ENCODE data around the gene IGF2BP1. TPM values are rescaled to one million over a fixed set of nuclear protein-coding genes. Genes with fewer than 3 reads are reported as not detected.

The IGF2BP1 gene
- total and polyA plus RNA-seq, 2 of the 8 experiments (the other 6 are each of a cell fraction or from before 2014, with no cell fraction given) = 41.6 to 513 TPM

- Histone ChIP-seq H4K8ac (ENCODE audit: extremely low read depth, insufficient read depth, low read length) (no peak overlapping the region), H3K4ac (replicated peaks; ENCODE audit: insufficient read length, low read depth, low read length) (no peak overlapping the region), H3K79me1 (ENCODE audit: low read depth, low read length) (peaks cover 3% of the 10 kb centered on the region; the same call in 1 of the 2 replicates), H2AFZ (ENCODE audit: low read length) (no peak overlapping the region), H3K14ac (ENCODE audit: insufficient read length) (no peak overlapping the region), H2BK120ac (replicated peaks; ENCODE audit: low read depth, low read length) (no peak overlapping the region), H3K4me1 (replicated peaks in 1 of 4; ENCODE audit: control insufficient read depth in 3 of 4, insufficient read depth in 4 of 4, low read length in 3 of 4) (peaks cover 10 to 23% (median 19%) of the 10 kb centered on the region in 4 experiments), H3K9ac (replicated peaks in 1 of 4; ENCODE audit: extremely low read depth in 1 of 4, low read depth in 3 of 4, low read length in 3 of 4) (no peak overlapping the region), H4K91ac (replicated peaks; ENCODE audit: insufficient read length, low read length) (no peak overlapping the region), H3K79me2 (ENCODE audit: control insufficient read depth in 1 of 2, insufficient read depth in 2 of 2, low read length in 2 of 2) (no peaks in the 10 kb centered on the region), H3K36me3 (ENCODE audit: control insufficient read depth in 2 of 4, insufficient read depth in 4 of 4, low read length in 3 of 4) (peaks cover 40 to 94% (median 55%) of the 10 kb centered on the region in 4 experiments), H4K20me1 (replicated peaks in 1 of 2; ENCODE audit: control insufficient read depth in 1 of 2, insufficient read depth in 2 of 2, low read length in 2 of 2) (peaks cover 4 to 6% of the 10 kb centered on the region in 2 experiments), H3K23me2 (ENCODE audit: low read depth, low read length) (no peaks in the 10 kb centered on the region), H2AK5ac (ENCODE audit: low read depth, low read length) (no peak overlapping the region), H3K4me3 (ENCODE audit: extremely low read depth in 1 of 4, insufficient read depth in 2 of 4, low read depth in 3 of 4, low read length in 4 of 4) (no peak overlapping the region), H3K27ac (ENCODE audit: low read depth, low read length) (no peak overlapping the region), H2BK5ac (ENCODE audit: low read depth, low read length) (no peak overlapping the region), H2BK15ac (ENCODE audit: low read length) (no peak overlapping the region), H2BK20ac (ENCODE audit: low read length) (no peak overlapping the region), H3K27me3 (replicated peaks in 1 of 4; ENCODE audit: control insufficient read depth in 3 of 4, extremely low read depth in 1 of 4, insufficient read depth in 3 of 4, low read length in 3 of 4) (no peaks in the 10 kb centered on the region), H4K5ac (ENCODE audit: insufficient read length, low read depth, low read length) (no peak overlapping the region), H3K56ac (replicated peaks; ENCODE audit: insufficient read length, low read depth, low read length) (no peak overlapping the region), H3K23ac (ENCODE audit: insufficient read length) (no peak overlapping the region), H3K18ac (ENCODE audit: extremely low read depth, low read length) (no peak overlapping the region), H3K9me3 (ENCODE audit: insufficient read depth in 2 of 2, low read depth in 1 of 2, low read length in 1 of 2) (no peaks in the 10 kb centered on the region), H2BK12ac (ENCODE audit: low read depth, low read length) (no peak overlapping the region), H3K4me2 (ENCODE audit: insufficient read depth in 1 of 2, low read depth in 2 of 2, low read length in 2 of 2) (no peak overlapping the region)
- DNase-seq (ENCODE audit: low read depth in 1 of 2, low spot score in 2 of 2) = no peak
- TF ChIP-seq CTCF (IDR thresholded peaks at IDR 0.05; ENCODE audit: control extremely low read depth in 1 of 3, insufficient read depth in 1 of 3, low read depth in 1 of 3, low read length in 3 of 3) = peak in 1 of 3 experiments; percentile 4; a peak in 1 of 4 replicates
- no peak for TF ChIP-seq ATF2 (IDR thresholded peaks at IDR 0.05; ENCODE audit: low read length)
- peak in 1 of 2 experiments; percentile 26; a peak in 1 of 4 replicates for TF ChIP-seq RAD21 (IDR thresholded peaks at IDR 0.05 in 1 of 2, conservative IDR thresholded peaks at IDR 0.05 in 1 of 2; ENCODE audit: low read depth in 2 of 2, low read length in 2 of 2)
- WGBS, 2 experiments (ENCODE audit: extremely low coverage in 1 of 2, insufficient coverage in 1 of 2, insufficient read length in 1 of 2, insufficient replicate concordance in 2 of 2, low coverage in 1 of 2, low lambda C conversion rate in 2 of 2, missing lambda C conversion rate in 1 of 2) = 100% methylated on average over 1 of the region's 1 CpG; no CpG with 5 or more reads in 1 of the 2 experiments
- POLR2A ChIA-PET (ENCODE audit: partially characterized antibody) = interaction anchor here (0.7 to 5.2 kb wide), 11 partner anchors 11 to 179 kb away, joined by 3 to 24 read pairs (median 3); partner anchors contain the start of genes IGF2BP1, PHOSPHO1 and SNF8
- no peak for FAIRE-seq
- CTCF ChIA-PET (ENCODE audit: partially characterized antibody) = interaction anchor here (0.6 to 5.6 kb wide), 11 partner anchors 9 to 370 kb away, joined by 3 to 34 read pairs (median 3); no protein-coding TSS in a partner anchor
Observed at GRCh38 chr17:49051269-49051668, 54.1 kb downstream of the IGF2BP1 start.
